Measurements from ENCODE around the gene SLC4A1AP.
"Not testable (repeated sequence)": the region's sequence is repeated elsewhere in the genome, so short reads cannot be mapped to it uniquely, and the experiment has no call there.

Gene SLC4A1AP

GRCh38 chr2:27651056-27651455, 12.6 kb upstream of the SLC4A1AP start:
- DNase-seq (ENCODE audit: low spot score) = no peak

- no peak for DNase-seq (ENCODE audit: low spot score)
These were observed 11.3 kb upstream of the SLC4A1AP start for GRCh38 chr2:27652341-27652740.

GRCh38 chr2:27652790-27653189, 10.9 kb upstream of the SLC4A1AP start:
- no peak for DNase-seq (ENCODE audit: low spot score)

- DNase-seq (ENCODE audit: low spot score) = no peak
These were observed 10.3 kb upstream of the SLC4A1AP start for GRCh38 chr2:27653397-27653796.

- DNase-seq (ENCODE audit: low spot score) = no peak
These were observed 8.3 kb upstream of the SLC4A1AP start for GRCh38 chr2:27655155-27655951.

- DNase-seq (ENCODE audit: low spot score) = no peak
These were observed 2.3 kb upstream of the SLC4A1AP start for GRCh38 chr2:27661371-27661770.

GRCh38 chr2:27664154-27664574, 475 bp downstream of the SLC4A1AP start:
- peak; percentile 16 for DNase-seq (ENCODE audit: low spot score)

GRCh38 chr2:27664622-27665363, 1.1 kb downstream of the SLC4A1AP start:
- no peak for DNase-seq (ENCODE audit: low spot score)

- DNase-seq (ENCODE audit: low spot score) = peak; percentile 23
These were observed 3.8 kb downstream of the SLC4A1AP start for GRCh38 chr2:27667446-27667845.

GRCh38 chr2:27671235-27671634, 7.5 kb downstream of the SLC4A1AP start:
- DNase-seq (ENCODE audit: low spot score) = no peak

- no peak for DNase-seq (ENCODE audit: low spot score)
These were observed 9.2 kb downstream of the SLC4A1AP start for GRCh38 chr2:27672723-27673486.

- DNase-seq (ENCODE audit: low spot score) = no peak
These were observed 16.9 kb downstream of the SLC4A1AP start for GRCh38 chr2:27680571-27680970.

GRCh38 chr2:27681841-27682240, 18.2 kb downstream of the SLC4A1AP start:
- peak; percentile 41 for DNase-seq (ENCODE audit: low spot score)

GRCh38 chr2:27682334-27682771, 18.7 kb downstream of the SLC4A1AP start:
- peak; percentile 84 for DNase-seq (ENCODE audit: low spot score)

GRCh38 chr2:27683390-27684071, 19.8 kb downstream of the SLC4A1AP start:
- DNase-seq (ENCODE audit: low spot score) = peak; percentile 94

GRCh38 chr2:27685006-27685405, 21.3 kb downstream of the SLC4A1AP start:
- DNase-seq (ENCODE audit: low spot score) = not testable (repeated sequence)

GRCh38 chr2:27685577-27685976, 21.9 kb downstream of the SLC4A1AP start:
- DNase-seq (ENCODE audit: low spot score) = no peak

- DNase-seq (ENCODE audit: low spot score) = no peak
These were observed 23.5 kb downstream of the SLC4A1AP start for GRCh38 chr2:27687232-27687631.

- DNase-seq (ENCODE audit: low spot score) = no peak
These were observed 25.7 kb downstream of the SLC4A1AP start for GRCh38 chr2:27689424-27689823.

- no peak for DNase-seq (ENCODE audit: low spot score)
These were observed 26.4 kb downstream of the SLC4A1AP start for GRCh38 chr2:27690052-27690451.

- no peak for DNase-seq (ENCODE audit: low spot score)
These were observed 34.0 kb downstream of the SLC4A1AP start for GRCh38 chr2:27697660-27698059.

- no peak for DNase-seq (ENCODE audit: low spot score)
These were observed 38.0 kb downstream of the SLC4A1AP start for GRCh38 chr2:27701676-27702075.

Measured in kidney capillary endothelial cell (primary cell).